Gastroesophageal sphincter (tissue), 4 donors: ENCODE results near the gene IFIT3. TPM values are rescaled to one million over a fixed set of nuclear protein-coding genes. Genes with fewer than 3 reads are reported as not detected.
A peak's percentile ranks its signal among the peaks of the same experiment; 100 is the strongest.

Experiments
- ATAC-seq: fragments of 150-250 bp; one replicate; pipeline ENCODE4 v1.9.1; 2016; ENCODE audit warnings: mild to moderate bottlenecking, moderate library complexity
- H3K27ac ChIP-seq, 4 donors: fragments of 200-600 bp; sonication (generic) in 3 of 4; 1 replicate in 3 of 4; 2 replicates in 1 of 4; pipeline ENCODE4 v1.5.1; 2016 to 2019
- H3K27me3 ChIP-seq: fragments of 200-600 bp; sonication (generic); one replicate; pipeline ENCODE4 v1.5.1; 2019
- H3K36me3 ChIP-seq, 2 donors: fragments of 200-600 bp; sonication (generic); one replicate each; pipeline ENCODE4 v1.5.1; 2019; ENCODE audit warnings: control low read depth in 1 of 2
- H3K4me1 ChIP-seq, 3 donors: fragments of 200-600 bp; sonication (generic); 1 replicate in 2 of 3; 2 replicates in 1 of 3; pipeline ENCODE4 v1.5.1; 2016 to 2019; ENCODE audit warnings: control low read depth in 2 of 3
- H3K4me3 ChIP-seq, 2 donors: fragments of 200-600 bp; sonication (generic); one replicate each; pipeline ENCODE4 v1.5.1; 2019; ENCODE audit warnings: mild to moderate bottlenecking in 1 of 2, moderate library complexity in 1 of 2
- H3K9me3 ChIP-seq, 3 donors: fragments of 200-600 bp; sonication (generic); one replicate each; pipeline ENCODE4 v1.5.1; 2017 to 2019; ENCODE audit warnings: control low read depth in 2 of 3
- CTCF ChIP-seq, 4 experiments: fragments of 200-600 bp in 2 of 4; fragments of 450-650 bp in 2 of 4; sonication (generic) in 1 of 4; IDR thresholded peaks; one replicate each; pipeline ENCODE4 v1.5.1; 2017 to 2019; ENCODE audit warnings: antibody characterized with exemption in 4 of 4, mild to moderate bottlenecking in 2 of 4, moderate library complexity in 2 of 4
- EP300 ChIP-seq: sonication (generic); formaldehyde crosslinking; IDR thresholded peaks from one replicate; pipeline ENCODE4 v1.6.1; 2017; ENCODE audit warnings: antibody characterized with exemption, mild to moderate bottlenecking
- POLR2A ChIP-seq, 2 donors: fragments of 450-650 bp; IDR thresholded peaks; one replicate each; pipeline ENCODE4 v1.6.1; 2017; ENCODE audit warnings: antibody characterized with exemption in 2 of 2, mild to moderate bottlenecking in 2 of 2, moderate library complexity in 1 of 2
- POLR2AphosphoS5 ChIP-seq: sonication (generic); formaldehyde crosslinking; IDR thresholded peaks from one replicate; pipeline ENCODE4 v1.6.1; 2017; ENCODE audit warnings: antibody characterized with exemption
- WGBS, 2 donors: methylation state at CpG; one replicate each; pipeline ENCODE4 v1.1.5; 2018; ENCODE audit warnings: low coverage in 1 of 2; 5-methylcytosine and 5-hydroxymethylcytosine counted together
- total RNA-seq, 4 donors: library from RNA; depleted of rRNA; stranded (reverse); fragments of >200 nt; gene quantifications; one replicate each; pipeline ENCODE4 v1.1.0, GENCODE V29; 2016

Gene IFIT3
- total RNA-seq, 4 donors from 2014 or later, result 8.1 to 15.5 (median 11.9) TPM

DNA sequence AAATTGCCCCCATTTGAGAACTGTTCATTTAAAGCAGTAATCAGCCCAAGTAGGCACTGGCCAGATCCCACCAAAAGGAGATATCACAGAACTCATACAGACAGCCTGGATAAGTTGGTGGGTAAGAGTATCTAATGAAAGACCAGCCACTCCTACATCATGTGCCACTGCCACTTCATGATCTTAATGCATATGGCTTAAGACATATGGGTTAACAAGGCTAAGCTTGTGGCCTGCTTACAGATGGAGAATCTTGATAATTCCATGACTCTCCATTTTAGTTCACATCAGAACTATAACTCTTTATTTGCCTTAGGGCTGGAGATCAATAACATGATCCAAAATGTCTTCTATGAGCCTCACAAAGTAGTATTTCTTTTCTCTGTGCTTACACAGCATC, 43.3 kb downstream of the IFIT3 start:
- Histone ChIP-seq H3K9me3 (no peaks in the 10 kb centered on the region), H3K36me3 (no peaks in the 10 kb centered on the region), H3K27ac (no peak overlapping the region), H3K27me3 (no peaks in the 10 kb centered on the region), H3K4me3 (no peak overlapping the region), H3K4me1 (peaks cover 22 to 51% (median 23%) of the 10 kb centered on the region in 3 donors)
- no peak for ATAC-seq
- TF ChIP-seq POLR2AphosphoS5 (no peak), POLR2A (IDR thresholded peaks at IDR 0.05) (no peak), CTCF (IDR thresholded peaks at IDR 0.05) (no peak), EP300 (no peak)

DNA sequence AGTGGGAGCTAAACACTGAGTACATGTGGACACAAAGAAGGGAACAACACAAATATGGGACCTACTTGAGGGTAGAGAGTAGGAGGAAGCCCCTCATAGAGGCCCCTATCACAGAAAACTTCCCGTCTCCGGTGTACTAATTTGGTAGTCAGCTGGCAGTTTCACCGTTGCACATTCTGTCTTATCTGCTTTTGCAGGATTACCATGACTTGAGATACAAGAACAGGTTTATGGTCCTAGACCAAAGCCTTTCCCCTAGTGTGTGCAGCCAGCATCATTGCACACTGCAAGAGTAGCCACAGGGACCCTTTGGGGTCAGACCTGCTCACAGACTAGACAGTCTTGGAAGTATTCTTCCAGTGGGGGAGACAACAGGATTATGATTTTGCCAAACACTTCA, 44.2 kb downstream of the IFIT3 start:
- no peak overlapping the region for H3K27ac ChIP-seq
- WGBS, 2 donors, result 88 to 95% methylated on average over 3 of the region's 3 CpGs
- H3K36me3 ChIP-seq, result no peaks in the 10 kb centered on the region
- no peak overlapping the region for H3K4me3 ChIP-seq
- TF ChIP-seq POLR2A (IDR thresholded peaks at IDR 0.05) (no peak), EP300 (no peak), CTCF (IDR thresholded peaks at IDR 0.05) (no peak), POLR2AphosphoS5 (no peak)
- no peaks in the 10 kb centered on the region for H3K27me3 ChIP-seq
- peaks cover 22 to 49% (median 23%) of the 10 kb centered on the region in 3 donors for H3K4me1 ChIP-seq
- H3K9me3 ChIP-seq, result no peaks in the 10 kb centered on the region
- no peak for ATAC-seq

GRCh38 chr10:89373916-89374711, 46.3 kb downstream of the IFIT3 start:
- peak; percentile 88 for TF ChIP-seq POLR2AphosphoS5
- no peak for TF ChIP-seq CTCF (IDR thresholded peaks at IDR 0.05)
- Histone ChIP-seq H3K4me1 (peaks cover 13 to 28% (median 16%) of the 10 kb centered on the region in 3 donors), H3K9me3 (no peaks in the 10 kb centered on the region), H3K4me3 (no peak overlapping the region), H3K27me3 (no peaks in the 10 kb centered on the region), H3K36me3 (no peaks in the 10 kb centered on the region), H3K27ac (peak overlapping the region; percentile 68 to 86 (median 82))
- WGBS, 2 donors, result 0 to 10% methylated on average over 3 of the region's 3 CpGs
- ATAC-seq, result peak; percentile 98

DNA sequence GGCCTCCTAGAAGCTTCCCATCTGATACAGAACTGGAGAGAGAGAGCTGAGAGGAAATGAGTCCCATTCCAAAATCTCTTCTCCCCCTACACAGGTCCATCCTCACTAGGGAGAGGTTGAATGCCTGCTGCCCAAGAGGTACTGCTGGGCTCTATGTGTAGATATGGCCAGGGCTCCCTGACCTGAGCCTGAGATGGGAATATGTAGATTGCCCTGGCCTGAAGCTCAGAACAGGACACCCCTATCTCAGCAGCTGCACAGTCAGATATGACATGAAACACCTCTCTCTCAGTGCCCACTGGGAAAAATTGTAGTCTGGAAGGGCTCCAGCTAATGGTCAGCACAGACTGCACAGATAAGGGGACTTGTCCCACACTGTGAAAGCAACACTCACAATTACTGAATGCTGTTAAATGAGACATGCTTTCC, 46.9 kb downstream of the IFIT3 start:
- H3K27ac ChIP-seq, result peak overlapping the region; percentile 68 to 86 (median 82)
- H3K36me3 ChIP-seq, result no peaks in the 10 kb centered on the region
- ATAC-seq, result peak; percentile 1
- TF ChIP-seq CTCF (IDR thresholded peaks at IDR 0.05), result no peak
- no peak for TF ChIP-seq POLR2A (IDR thresholded peaks at IDR 0.05)
- no peak for TF ChIP-seq POLR2AphosphoS5
- TF ChIP-seq EP300, result no peak
- no peak overlapping the region for H3K4me3 ChIP-seq
- no peaks in the 10 kb centered on the region for H3K27me3 ChIP-seq
- peaks cover 13 to 23% (median 16%) of the 10 kb centered on the region in 3 donors for H3K4me1 ChIP-seq
- H3K9me3 ChIP-seq, result no peaks in the 10 kb centered on the region
